Measurements from ENCODE around the gene CTPS1.

CTPS1 gene

GRCh38 chr1:41022424-41022823, 42.9 kb downstream of the CTPS1 start:
- peak overlapping the region; percentile 51; the same call in 1 of the 2 replicates for H3K27ac ChIP-seq
- TF ChIP-seq CTCF (IDR thresholded peaks at IDR 0.05) = no peak
- no peak for TF ChIP-seq ZFX (IDR thresholded peaks at IDR 0.05; ENCODE audit: borderline replicate concordance)

DNA sequence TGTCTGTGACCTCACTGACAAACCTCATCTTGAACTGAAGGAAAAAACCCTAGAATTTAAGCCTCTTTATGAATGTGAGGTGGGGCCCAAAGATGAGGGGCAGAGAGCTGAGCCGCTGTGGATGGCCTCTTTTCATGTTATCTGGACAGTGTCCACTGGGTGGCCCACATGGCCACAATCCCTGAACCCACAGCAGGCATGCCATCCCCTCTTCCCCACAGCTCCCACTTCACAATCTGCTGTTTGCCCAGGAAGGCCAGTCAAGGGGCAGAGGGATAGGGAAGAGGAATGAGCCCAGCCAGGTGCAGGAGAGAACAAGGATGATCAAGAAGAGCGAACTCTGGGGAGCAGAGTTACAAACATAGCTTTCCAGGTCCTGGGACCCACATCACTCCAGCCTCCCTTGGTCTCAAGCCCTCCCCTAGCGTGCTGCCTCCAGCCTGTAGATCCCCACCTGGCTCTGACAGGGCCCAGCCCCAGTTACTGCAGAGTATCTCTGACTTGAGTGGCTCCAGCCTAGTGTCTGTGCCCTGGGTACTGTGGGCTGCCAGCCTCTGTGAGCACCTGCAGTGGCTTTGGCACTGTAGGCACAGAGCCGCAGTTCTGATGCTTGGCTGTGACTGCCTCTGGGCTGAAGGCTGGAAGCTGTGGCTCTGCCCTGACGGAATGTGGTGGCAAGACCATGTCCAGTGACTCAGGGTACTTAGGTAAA, 43.9 kb downstream of the CTPS1 start:
- H3K27ac ChIP-seq = no peak overlapping the region

DNA sequence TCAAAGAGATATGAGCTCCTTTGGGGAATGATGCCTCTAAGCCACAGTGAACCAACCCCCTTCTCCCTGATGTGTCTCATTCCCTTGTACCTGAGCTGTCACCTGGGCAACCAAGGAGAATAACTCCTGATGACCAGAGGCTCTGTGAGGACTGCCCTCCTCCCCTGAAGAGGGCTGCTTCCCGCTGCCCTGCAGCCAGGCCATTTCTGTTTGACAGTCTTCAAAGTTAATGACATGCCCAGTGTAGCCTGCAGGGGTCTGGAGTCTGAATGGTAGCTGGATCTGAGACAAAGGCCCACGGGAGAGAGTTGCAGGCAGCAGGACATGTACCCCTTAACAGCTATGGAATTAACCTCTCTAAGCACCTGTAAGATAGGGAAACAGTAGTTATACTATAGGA, 45.5 kb downstream of the CTPS1 start:
- no peak overlapping the region for H3K27ac ChIP-seq
- no peak for TF ChIP-seq CTCF (IDR thresholded peaks at IDR 0.05)
- no peak for TF ChIP-seq ZFX (IDR thresholded peaks at IDR 0.05; ENCODE audit: borderline replicate concordance)

More for the DNA sequence above, 43.9 kb downstream of the CTPS1 start:
- TF ChIP-seq CTCF (IDR thresholded peaks at IDR 0.05) = 0 out of 2 replicates have a peak, but pooled peaks have one; percentile 21
- TF ChIP-seq ZFX (IDR thresholded peaks at IDR 0.05; ENCODE audit: borderline replicate concordance) = no peak

GRCh38 chr1:41025979-41026819, 46.7 kb downstream of the CTPS1 start:
- no peak overlapping the region for H3K27ac ChIP-seq
- no peak for TF ChIP-seq ZFX (IDR thresholded peaks at IDR 0.05; ENCODE audit: borderline replicate concordance)

- TF ChIP-seq CTCF (IDR thresholded peaks at IDR 0.05) (no peak), ZFX (IDR thresholded peaks at IDR 0.05; ENCODE audit: borderline replicate concordance) (no peak)
- no peak overlapping the region for H3K27ac ChIP-seq
Measured at GRCh38 chr1:41028034-41028642, 48.6 kb downstream of the CTPS1 start.

GRCh38 chr1:41030872-41031616, 51.5 kb downstream of the CTPS1 start:
- TF ChIP-seq CTCF (IDR thresholded peaks at IDR 0.05) (no peak), ZFX (IDR thresholded peaks at IDR 0.05; ENCODE audit: borderline replicate concordance) (no peak)
- H3K27ac ChIP-seq = 0 out of 2 replicates have a peak overlapping the region, but pooled peaks have one; percentile 13

DNA sequence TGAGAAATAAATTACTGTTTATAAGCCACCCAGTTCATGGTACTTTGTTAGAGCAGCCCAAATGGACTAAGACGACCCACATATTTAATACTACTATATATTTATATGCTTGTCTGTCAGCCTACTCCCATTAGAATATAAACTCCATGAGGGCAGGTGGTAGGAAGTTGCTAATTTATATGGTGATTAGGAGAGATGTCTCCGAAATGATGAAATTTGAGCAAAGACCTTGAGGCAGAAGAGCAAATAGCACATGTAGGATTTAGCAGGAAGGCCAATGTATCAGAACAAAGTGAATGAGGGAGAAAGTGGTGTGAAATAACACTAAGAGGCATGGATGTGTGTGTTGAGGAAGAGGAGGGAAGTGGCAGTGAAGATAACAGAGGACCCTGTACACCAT, 52.7 kb downstream of the CTPS1 start:
- H3K27ac ChIP-seq = no peak overlapping the region
- TF ChIP-seq ZFX (IDR thresholded peaks at IDR 0.05; ENCODE audit: borderline replicate concordance) (no peak), CTCF (IDR thresholded peaks at IDR 0.05) (no peak)
